Spinal cord (tissue), 10 donors: Measurements from ENCODE around the gene ATRN. TPM values are rescaled to one million over a fixed set of nuclear protein-coding genes. Genes with fewer than 3 reads are reported as not detected.

Source experiments
- DNase-seq, 6 donors: peaks; one replicate each; pipeline versions ENCODE4 v3.0.0 to v3.0.0-alpha.2; 2013 to 2015; ENCODE audit warnings: low spot score in 6 of 6, low read depth in 4 of 6
- H3K27ac ChIP-seq: one replicate; pipeline ENCODE4 v1.5.1; 2013; ENCODE audit warnings: low read depth, low read length, control low read depth
- H3K27me3 ChIP-seq: one replicate; pipeline ENCODE4 v1.6.1; 2013; ENCODE audit warnings: low read length; ENCODE audit not compliant: control insufficient read depth, insufficient read depth
- H3K36me3 ChIP-seq: one replicate; pipeline ENCODE4 v1.6.1; 2013; ENCODE audit warnings: low read length; ENCODE audit not compliant: control insufficient read depth, insufficient read depth
- H3K4me1 ChIP-seq: one replicate; pipeline ENCODE4 v1.6.1; 2013; ENCODE audit warnings: low read length; ENCODE audit not compliant: control insufficient read depth, insufficient read depth
- H3K4me3 ChIP-seq: one replicate; pipeline ENCODE4 v1.5.1; 2013; ENCODE audit warnings: low read depth, low read length, control low read depth
- H3K9me3 ChIP-seq: one replicate; pipeline ENCODE4 v1.6.1; 2013; ENCODE audit warnings: low read length; ENCODE audit not compliant: control insufficient read depth, insufficient read depth
- whole genome bisulfite sequencing: methylation state at CpG from one replicate; pipeline ENCODE4 v1.1.5; 2013; ENCODE audit warnings: missing lambda C conversion rate; ENCODE audit not compliant: insufficient coverage; 5-methylcytosine and 5-hydroxymethylcytosine counted together
- polyA plus RNA-seq, 2 donors: library from polyadenylated mRNA; unstranded; fragments of 120-200 nt; gene quantifications; one replicate each; pipeline ENCODE4 v1.2.1, GENCODE V29; 2013; ENCODE audit not compliant: insufficient read length in 2 of 2
- total RNA-seq, 2 donors: library from RNA; depleted of rRNA in 1 of 2; stranded (reverse); fragments of 120-200 nt in 1 of 2; fragments of >200 nt in 1 of 2; gene quantifications; one replicate each; pipeline versions ENCODE4 v1.2.3 to v1.2.4, GENCODE V29; 2013 to 2014
- donor health status: healthy.

Gene ATRN
- total and polyA plus RNA-seq, 4 donors = 40.1 to 64.2 (median 46.5) TPM

- no peaks in the 10 kb centered on the region for H3K36me3 ChIP-seq
- no peaks in the 10 kb centered on the region for H3K9me3 ChIP-seq
- no peak overlapping the region for H3K27ac ChIP-seq
- WGBS = 100% methylated on average over 2 of the region's 5 CpGs
- H3K4me3 ChIP-seq = no peak overlapping the region
- peaks cover 3% of the 10 kb centered on the region for H3K4me1 ChIP-seq
- no peak for DNase-seq
- H3K27me3 ChIP-seq = no peaks in the 10 kb centered on the region
Observed at GRCh38 chr20:3477861-3478544, 7.2 kb downstream of the ATRN start.

GRCh38 chr20:3479025-3479424, 8.2 kb downstream of the ATRN start:
- no CpG with 5 or more reads among the region's 2 CpGs for WGBS
- H3K9me3 ChIP-seq = no peaks in the 10 kb centered on the region
- H3K27ac ChIP-seq = no peak overlapping the region
- DNase-seq = no peak
- H3K4me3 ChIP-seq = no peak overlapping the region
- H3K4me1 ChIP-seq = no peaks in the 10 kb centered on the region
- H3K36me3 ChIP-seq = no peaks in the 10 kb centered on the region
- no peaks in the 10 kb centered on the region for H3K27me3 ChIP-seq

- H3K36me3 ChIP-seq = no peaks in the 10 kb centered on the region
- 93% methylated on average over 5 of the region's 11 CpGs for WGBS
- no peak overlapping the region for H3K27ac ChIP-seq
- no peaks in the 10 kb centered on the region for H3K9me3 ChIP-seq
- no peaks in the 10 kb centered on the region for H3K4me1 ChIP-seq
- H3K27me3 ChIP-seq = no peaks in the 10 kb centered on the region
- no peak overlapping the region for H3K4me3 ChIP-seq
- DNase-seq = no peak
Observed at GRCh38 chr20:3479759-3480615, 9.2 kb downstream of the ATRN start.

GRCh38 chr20:3483309-3483708, 12.5 kb downstream of the ATRN start:
- no peaks in the 10 kb centered on the region for H3K36me3 ChIP-seq
- H3K4me3 ChIP-seq = no peak overlapping the region
- whole genome bisulfite sequencing = 100% methylated on average over 1 of the region's 3 CpGs
- H3K9me3 ChIP-seq = peaks cover 4% of the 10 kb centered on the region
- no peaks in the 10 kb centered on the region for H3K27me3 ChIP-seq
- no peak for DNase-seq
- H3K27ac ChIP-seq = no peak overlapping the region
- H3K4me1 ChIP-seq = no peaks in the 10 kb centered on the region

- H3K36me3 ChIP-seq = no peaks in the 10 kb centered on the region
- H3K27me3 ChIP-seq = no peaks in the 10 kb centered on the region
- no peaks in the 10 kb centered on the region for H3K4me1 ChIP-seq
- no peak overlapping the region for H3K4me3 ChIP-seq
- peaks cover 4% of the 10 kb centered on the region for H3K9me3 ChIP-seq
- no CpG with 5 or more reads among the region's 1 CpG for WGBS
- no peak for DNase-seq
- H3K27ac ChIP-seq = no peak overlapping the region
Observed at GRCh38 chr20:3483784-3484183, 13.0 kb downstream of the ATRN start.

GRCh38 chr20:3485913-3486312, 15.1 kb downstream of the ATRN start:
- Histone ChIP-seq H3K9me3 (peaks cover 4% of the 10 kb centered on the region), H3K27ac (no peak overlapping the region)

GRCh38 chr20:3486850-3487249, 16.0 kb downstream of the ATRN start:
- DNase-seq = no peak
- no peak overlapping the region for H3K27ac ChIP-seq
- H3K9me3 ChIP-seq = peaks cover 4% of the 10 kb centered on the region
- WGBS = no CpG with 5 or more reads among the region's 1 CpG
- no peaks in the 10 kb centered on the region for H3K27me3 ChIP-seq
- no peak overlapping the region for H3K4me3 ChIP-seq
- H3K36me3 ChIP-seq = no peaks in the 10 kb centered on the region
- no peaks in the 10 kb centered on the region for H3K4me1 ChIP-seq

More at GRCh38 chr20:3485913-3486312, 15.1 kb downstream of the ATRN start:
- Histone ChIP-seq H3K36me3 (no peaks in the 10 kb centered on the region), H3K27me3 (no peaks in the 10 kb centered on the region), H3K4me1 (no peaks in the 10 kb centered on the region), H3K4me3 (no peak overlapping the region)
- no peak for DNase-seq
- no CpG with 5 or more reads among the region's 1 CpG for WGBS

- H3K9me3 ChIP-seq = peaks cover 10% of the 10 kb centered on the region
- no peak overlapping the region for H3K27ac ChIP-seq
- no CpG with 5 or more reads among the region's 11 CpGs for WGBS
- H3K4me3 ChIP-seq = no peak overlapping the region
- DNase-seq = no peak
- no peaks in the 10 kb centered on the region for H3K4me1 ChIP-seq
- no peaks in the 10 kb centered on the region for H3K27me3 ChIP-seq
- H3K36me3 ChIP-seq = no peaks in the 10 kb centered on the region
Observed at GRCh38 chr20:3492669-3493068, 21.9 kb downstream of the ATRN start.

- no peak for DNase-seq
- peaks cover 10% of the 10 kb centered on the region for H3K9me3 ChIP-seq
- H3K4me3 ChIP-seq = no peak overlapping the region
- WGBS = 100% methylated on average over 1 of the region's 1 CpG
- no peaks in the 10 kb centered on the region for H3K27me3 ChIP-seq
- no peaks in the 10 kb centered on the region for H3K4me1 ChIP-seq
- H3K27ac ChIP-seq = no peak overlapping the region
- no peaks in the 10 kb centered on the region for H3K36me3 ChIP-seq
Observed at GRCh38 chr20:3494218-3494617, 23.4 kb downstream of the ATRN start.

GRCh38 chr20:3502878-3503277, 32.1 kb downstream of the ATRN start:
- DNase-seq = no peak
- no peaks in the 10 kb centered on the region for H3K36me3 ChIP-seq
- H3K4me1 ChIP-seq = no peaks in the 10 kb centered on the region
- H3K27me3 ChIP-seq = no peaks in the 10 kb centered on the region
- no peak overlapping the region for H3K27ac ChIP-seq
- no CpG with 5 or more reads among the region's 2 CpGs for WGBS
- no peaks in the 10 kb centered on the region for H3K9me3 ChIP-seq
- H3K4me3 ChIP-seq = no peak overlapping the region
